Tongue (tissue), 2 donors: ENCODE data around the gene XPO1. TPM values are rescaled to one million over a fixed set of nuclear protein-coding genes. Genes with fewer than 3 reads are reported as not detected.

Experiments
- DNase-seq: peaks from one replicate; pipeline ENCODE4 v3.0.0-alpha.2; 2015
- total RNA-seq: library from RNA; depleted of rRNA; stranded (reverse); fragments of >200 nt; gene quantifications from one replicate; pipeline ENCODE4 v1.2.3, GENCODE V29; 2014

Gene XPO1
- total RNA-seq, 1 donor from 2014 or later = 388 TPM

GRCh38 chr2:61431345-61431744 is 106.8 kb downstream of the XPO1 start:
- no peak for DNase-seq

Other genes starting within 250 kb of the XPO1 start
- 162 TPM for gene USP34, start 67.3 kb downstream of the XPO1 start, total RNA-seq